ENCODE data around the gene UBTD2. TPM values are rescaled to one million over a fixed set of nuclear protein-coding genes. Genes with fewer than 3 reads are reported as not detected.
"Not testable (repeated sequence)": the region's sequence is repeated elsewhere in the genome, so short reads cannot be mapped to it uniquely, and the experiment has no call there.

Gene UBTD2
- total and polyA plus RNA-seq, 2 experiments from 2014 or later = 17.9 to 46.3 TPM

GRCh38 chr5:172293054-172293744, 9.6 kb upstream of the UBTD2 start:
- Histone ChIP-seq H3K27ac (ENCODE audit: low read depth) (no peak overlapping the region), H2AFZ (peak overlapping the region; percentile 8; the same call in 1 of the 2 replicates), H3F3A (replicated peaks; ENCODE audit: low read depth) (no peaks in the 10 kb centered on the region), H3K4me2 (no peak overlapping the region), H3K9me2 (ENCODE audit: insufficient read depth) (no peaks in the 10 kb centered on the region), H3K36me3 (ENCODE audit: insufficient read depth) (no peaks in the 10 kb centered on the region), H3K79me2 (replicated peaks; ENCODE audit: insufficient read depth) (no peaks in the 10 kb centered on the region), H3K4me1 (ENCODE audit: insufficient read depth) (no peaks in the 10 kb centered on the region), H3K4me3 (no peak overlapping the region), H4K20me1 (replicated peaks; ENCODE audit: insufficient read depth) (no peaks in the 10 kb centered on the region), H3K27me3 (ENCODE audit: insufficient read depth) (no peaks in the 10 kb centered on the region)
- ATAC-seq (peak; percentile 97), DNase-seq (ENCODE audit: low spot score) (peak; percentile 84)
- peaks cover 4% of the 10 kb centered on the region for H3K27me3 Mint-ChIP-seq (ENCODE audit: insufficient read depth, low read depth, poor library complexity)
- no peak overlapping the region for H3K27ac Mint-ChIP-seq
- H3K9me3 Mint-ChIP-seq = no peaks in the 10 kb centered on the region
- TF ChIP-seq ZNF114 (CRISPR knock-in tag; IDR thresholded peaks at IDR 0.05) (no peak), EZH2phosphoT487 (IDR thresholded peaks at IDR 0.05; ENCODE audit: unreplicated experiment) (no peak), JUNB (IDR thresholded peaks at IDR 0.05; ENCODE audit: unreplicated experiment) (no peak), EZH2 (IDR thresholded peaks at IDR 0.05; ENCODE audit: low read depth, unreplicated experiment) (no peak), CTCF (conservative IDR thresholded peaks at IDR 0.05; ENCODE audit: low read depth in 2 of 2) (peak; percentile 86 to 94), ETS1 (IDR thresholded peaks at IDR 0.05) (no peak), POLR2AphosphoS5 (IDR thresholded peaks at IDR 0.05; ENCODE audit: low read depth) (no peak), REST (IDR thresholded peaks at IDR 0.05; ENCODE audit: unreplicated experiment) (no peak)
- peaks cover 5% of the 10 kb centered on the region; the same call in 2 of the 3 replicates for H3K4me1 Mint-ChIP-seq
- no peaks in the 10 kb centered on the region for H3K36me3 Mint-ChIP-seq (ENCODE audit: low read depth)
- no peak overlapping the region for H3K4me3 Mint-ChIP-seq

- H3K4me1 ChIP-seq (ENCODE audit: insufficient read depth); H2AFZ ChIP-seq: not testable (repeated sequence)
These were observed 8.3 kb upstream of the UBTD2 start for GRCh38 chr5:172291837-172292236.

More at GRCh38 chr5:172291837-172292236, 8.3 kb upstream of the UBTD2 start:
- H3K79me2 ChIP-seq (replicated peaks; ENCODE audit: insufficient read depth); H3K36me3 Mint-ChIP-seq (ENCODE audit: low read depth); H3K27ac ChIP-seq (ENCODE audit: low read depth); H3K4me1 Mint-ChIP-seq; H3K4me3 Mint-ChIP-seq; H3K9me2 ChIP-seq (ENCODE audit: insufficient read depth); H3F3A ChIP-seq (replicated peaks; ENCODE audit: low read depth); H3K4me3 ChIP-seq; ATAC-seq; H3K4me2 ChIP-seq; H3K27ac Mint-ChIP-seq; H4K20me1 ChIP-seq (replicated peaks; ENCODE audit: insufficient read depth); H3K9me3 Mint-ChIP-seq; H3K27me3 Mint-ChIP-seq (ENCODE audit: insufficient read depth, low read depth, poor library complexity); H3K27me3 ChIP-seq (ENCODE audit: insufficient read depth); H3K36me3 ChIP-seq (ENCODE audit: insufficient read depth); DNase-seq (ENCODE audit: low spot score): not testable (repeated sequence)

Data from GM23338 (cell line).